Esophagus muscularis mucosa (tissue), 4 donors: ENCODE results near the gene FEZ2. TPM values are rescaled to one million over a fixed set of nuclear protein-coding genes. Genes with fewer than 3 reads are reported as not detected.

Experiments
- DNase-seq: peaks from one replicate; pipeline ENCODE4 v3.0.0-alpha.2; 2017; ENCODE audit errors: extremely low spot score
- H3K27ac ChIP-seq, 4 donors: fragments of 200-600 bp; sonication (generic); replicated peaks in 1 of 4; 1 replicate in 3 of 4; 2 replicates in 1 of 4; pipeline ENCODE4 v1.5.1; 2016 to 2019; ENCODE audit warnings: mild to moderate bottlenecking in 1 of 4
- H3K27me3 ChIP-seq, 4 donors: fragments of 200-600 bp; sonication (generic); one replicate each; pipeline versions ENCODE4 v1.5.1 to v1.6.0; 2016 to 2019
- H3K36me3 ChIP-seq, 4 donors: fragments of 200-600 bp; sonication (generic); one replicate each; pipeline ENCODE4 v1.5.1; 2016 to 2019
- H3K4me1 ChIP-seq, 4 donors: fragments of 200-600 bp; sonication (generic); one replicate each; pipeline ENCODE4 v1.5.1; 2016 to 2019
- H3K4me3 ChIP-seq, 4 donors: fragments of 200-600 bp; sonication (generic); 1 replicate in 2 of 4; 2 replicates in 2 of 4; pipeline ENCODE4 v1.5.1; 2016 to 2019; ENCODE audit warnings: mild to moderate bottlenecking in 4 of 4, moderate library complexity in 1 of 4
- H3K9me3 ChIP-seq, 4 donors: fragments of 200-600 bp; sonication (generic); 1 replicate in 3 of 4; 2 replicates in 1 of 4; pipeline ENCODE4 v1.5.1; 2016 to 2019
- CTCF ChIP-seq, 3 experiments: fragments of 200-600 bp in 2 of 3; fragments of 450-650 bp in 1 of 3; sonication (generic) in 2 of 3; IDR thresholded peaks; one replicate each; pipeline ENCODE4 v1.5.1; 2017 to 2019; ENCODE audit warnings: antibody characterized with exemption in 3 of 3, mild to moderate bottlenecking in 2 of 3, moderate library complexity in 1 of 3
- EP300 ChIP-seq: sonication (generic); formaldehyde crosslinking; IDR thresholded peaks from one replicate; pipeline ENCODE4 v1.6.1; 2017; ENCODE audit warnings: antibody characterized with exemption
- POLR2A ChIP-seq: fragments of 450-650 bp; IDR thresholded peaks from one replicate; pipeline ENCODE4 v1.6.1; 2017; ENCODE audit warnings: antibody characterized with exemption, moderate library complexity, mild to moderate bottlenecking, low read depth
- POLR2AphosphoS5 ChIP-seq, 2 donors: sonication (generic); formaldehyde crosslinking; IDR thresholded peaks; one replicate each; pipeline ENCODE4 v1.6.1; 2017; ENCODE audit warnings: antibody characterized with exemption in 2 of 2
- WGBS: methylation state at CpG from one replicate; pipeline ENCODE4 v1.1.5; 2018; 5-methylcytosine and 5-hydroxymethylcytosine counted together
- intact Hi-C: fragments of 100-400 bp; cut with DNase I; formaldehyde crosslinking; loops from one replicate; pipeline ENCODE4 v1.15.1; 2023
- total RNA-seq, 4 donors: library from RNA; depleted of rRNA; stranded (reverse); fragments of >200 nt; gene quantifications; one replicate each; pipeline versions ENCODE4 v1.1.0 to v1.2.1, GENCODE V29; 2016

FEZ2 gene
- total RNA-seq, 4 donors from 2014 or later: 40.4 to 58.2 (median 45.2) TPM

GRCh38 chr2:36569267-36569856 is 28.6 kb downstream of the FEZ2 start:
- H3K4me1 ChIP-seq: peaks cover 0 to 20% (median 11%) of the 10 kb centered on the region in 4 donors
- DNase-seq: no peak
- H3K27ac ChIP-seq: no peak overlapping the region
- no peak for TF ChIP-seq CTCF (IDR thresholded peaks at IDR 0.05)
- TF ChIP-seq POLR2A: no peak
- TF ChIP-seq EP300: no peak
- no peak for TF ChIP-seq POLR2AphosphoS5 (IDR thresholded peaks at IDR 0.05)
- H3K9me3 ChIP-seq: no peaks in the 10 kb centered on the region
- peaks cover 0 to 24% (median 8%) of the 10 kb centered on the region in 4 donors for H3K36me3 ChIP-seq
- 86% methylated on average over 3 of the region's 3 CpGs for WGBS
- no peak overlapping the region for H3K4me3 ChIP-seq
- H3K27me3 ChIP-seq: no peaks in the 10 kb centered on the region
- intact Hi-C loops: no loop called here

GRCh38 chr2:36568516-36569246 is 29.3 kb downstream of the FEZ2 start:
- no peak for DNase-seq
- 69% methylated on average over 6 of the region's 6 CpGs for WGBS
- Histone ChIP-seq H3K4me3 (no peak overlapping the region), H3K27ac (peak overlapping the region in 2 of 4 donors; percentile 10 to 14), H3K27me3 (no peaks in the 10 kb centered on the region), H3K4me1 (peaks cover 0 to 20% (median 12%) of the 10 kb centered on the region in 4 donors), H3K36me3 (peaks cover 0 to 24% (median 8%) of the 10 kb centered on the region in 4 donors), H3K9me3 (no peaks in the 10 kb centered on the region)
- no peak for TF ChIP-seq POLR2A
- no peak for TF ChIP-seq EP300
- intact Hi-C loops: no loop called here

GRCh38 chr2:36567711-36568408 is 30.1 kb downstream of the FEZ2 start:
- Histone ChIP-seq H3K27ac (no peak overlapping the region), H3K4me1 (peaks cover 7 to 28% (median 15%) of the 10 kb centered on the region in 4 donors), H3K9me3 (no peaks in the 10 kb centered on the region), H3K4me3 (no peak overlapping the region), H3K27me3 (no peaks in the 10 kb centered on the region), H3K36me3 (peaks cover 0 to 24% (median 8%) of the 10 kb centered on the region in 4 donors)
- WGBS: 94% methylated on average over 6 of the region's 6 CpGs
- intact Hi-C loops: no loop called here
- DNase-seq: no peak
- TF ChIP-seq EP300 (no peak), CTCF (IDR thresholded peaks at IDR 0.05) (no peak), POLR2AphosphoS5 (IDR thresholded peaks at IDR 0.05) (no peak), POLR2A (no peak)

DNA sequence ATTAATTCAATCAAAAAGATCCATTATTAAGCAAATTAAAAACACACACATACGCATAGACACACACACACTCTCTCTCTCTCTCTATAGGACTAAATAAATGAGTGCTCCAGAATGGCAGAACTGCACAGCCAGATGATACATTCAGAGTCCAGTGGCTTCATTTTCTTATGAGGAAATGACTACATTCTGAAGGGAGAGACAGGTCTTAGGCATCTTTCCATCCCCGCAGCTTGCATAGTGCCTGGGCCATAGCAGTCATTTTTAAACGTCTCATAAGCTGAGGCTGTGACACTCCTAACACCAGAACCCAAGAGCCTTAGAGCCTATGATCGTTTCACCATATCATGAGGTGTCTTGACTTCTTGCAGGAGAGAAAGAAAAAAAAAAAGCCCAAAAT is 31.1 kb downstream of the FEZ2 start:
- Histone ChIP-seq H3K36me3 (peaks cover 0 to 24% (median 8%) of the 10 kb centered on the region in 4 donors), H3K27ac (no peak overlapping the region), H3K4me3 (no peak overlapping the region), H3K9me3 (no peaks in the 10 kb centered on the region), H3K4me1 (peaks cover 10 to 23% (median 12%) of the 10 kb centered on the region in 4 donors), H3K27me3 (no peaks in the 10 kb centered on the region)
- intact Hi-C loops: no loop called here
- WGBS: 94% methylated on average over 4 of the region's 4 CpGs
- DNase-seq: no peak
- TF ChIP-seq CTCF (IDR thresholded peaks at IDR 0.05) (no peak), POLR2A (no peak), EP300 (no peak), POLR2AphosphoS5 (IDR thresholded peaks at IDR 0.05) (no peak)

- TF ChIP-seq EP300: no peak
- Histone ChIP-seq H3K27ac (no peak overlapping the region), H3K4me3 (no peak overlapping the region), H3K27me3 (no peaks in the 10 kb centered on the region), H3K4me1 (peaks cover 15 to 35% (median 19%) of the 10 kb centered on the region in 4 donors), H3K36me3 (peaks cover 0 to 21% (median 5%) of the 10 kb centered on the region in 4 donors), H3K9me3 (no peaks in the 10 kb centered on the region)
- intact Hi-C loops: no loop called here
- DNase-seq: no peak
- WGBS: 100% methylated on average over 3 of the region's 4 CpGs
Observed at GRCh38 chr2:36565712-36566111, 32.3 kb downstream of the FEZ2 start.
